Measurements from ENCODE around the gene GLCCI1.

GLCCI1 gene

DNA sequence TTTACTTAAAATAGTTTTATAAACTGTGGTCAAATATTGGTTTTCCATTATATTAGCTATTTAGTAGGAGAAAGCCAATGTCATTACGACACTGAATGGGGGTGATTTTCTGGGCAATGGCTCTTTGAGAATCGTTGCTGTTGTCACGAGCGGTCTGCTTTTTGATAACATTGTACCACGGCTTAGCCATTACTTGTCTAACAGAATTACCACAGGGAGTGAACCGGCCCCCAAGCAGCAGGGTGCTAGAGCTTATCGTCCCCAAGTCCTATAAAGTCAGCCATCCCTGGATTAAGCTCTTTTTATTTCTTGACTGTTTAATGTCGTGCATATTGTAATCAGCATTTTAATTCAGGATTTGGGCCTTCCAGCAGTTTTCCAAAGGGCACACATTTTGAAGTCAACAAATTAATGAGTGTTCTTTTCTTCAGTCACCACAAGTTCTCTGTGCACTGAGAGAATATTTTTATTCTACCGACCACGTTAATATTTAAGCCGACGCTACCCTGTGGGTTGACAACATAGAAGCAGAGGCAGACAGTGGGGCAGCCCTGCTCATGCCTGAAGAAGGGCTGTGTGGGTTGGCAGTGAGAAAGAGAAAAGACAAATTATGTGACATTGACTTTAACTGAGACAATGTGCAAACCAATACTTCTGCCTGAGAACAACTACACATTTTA lies 167.6 kb downstream of the GLCCI1 start:
- DNase-seq: no peak
